ENCODE measurements around the gene MTMR3.

The MTMR3 gene

GRCh38 chr22:29840498-29840897, 42.5 kb upstream of the MTMR3 start:
- TF ChIP-seq CTCF (IDR thresholded peaks at IDR 0.05; ENCODE audit: low read depth, low read length, missing control alignments), result no peak
- no peak overlapping the region for H3K4me3 ChIP-seq (ENCODE audit: low read depth, low read length)
- no peak for DNase-seq (ENCODE audit: low read depth)

- no peak for TF ChIP-seq CTCF (IDR thresholded peaks at IDR 0.05; ENCODE audit: low read depth, low read length, missing control alignments)
- no peak for DNase-seq (ENCODE audit: low read depth)
- no peak overlapping the region for H3K4me3 ChIP-seq (ENCODE audit: low read depth, low read length)
Observed at GRCh38 chr22:29842172-29842571, 40.8 kb upstream of the MTMR3 start.

- no peak for TF ChIP-seq CTCF (IDR thresholded peaks at IDR 0.05; ENCODE audit: low read depth, low read length, missing control alignments)
- DNase-seq (ENCODE audit: low read depth), result no peak
- no peak overlapping the region for H3K4me3 ChIP-seq (ENCODE audit: low read depth, low read length)
Observed at GRCh38 chr22:29842740-29843139, 40.2 kb upstream of the MTMR3 start.

GRCh38 chr22:29846290-29846689, 36.7 kb upstream of the MTMR3 start:
- H3K4me3 ChIP-seq (ENCODE audit: low read depth, low read length), result no peak overlapping the region
- TF ChIP-seq CTCF (IDR thresholded peaks at IDR 0.05; ENCODE audit: low read depth, low read length, missing control alignments), result no peak
- DNase-seq (ENCODE audit: low read depth), result no peak

GRCh38 chr22:29848111-29848510, 34.9 kb upstream of the MTMR3 start:
- H3K4me3 ChIP-seq (ENCODE audit: low read depth, low read length), result no peak overlapping the region
- TF ChIP-seq CTCF (IDR thresholded peaks at IDR 0.05; ENCODE audit: low read depth, low read length, missing control alignments), result no peak
- DNase-seq (ENCODE audit: low read depth), result no peak

- H3K4me3 ChIP-seq (ENCODE audit: low read depth, low read length), result no peak overlapping the region
- no peak for DNase-seq (ENCODE audit: low read depth)
- no peak for TF ChIP-seq CTCF (IDR thresholded peaks at IDR 0.05; ENCODE audit: low read depth, low read length, missing control alignments)
Observed at GRCh38 chr22:29854432-29854831, 28.5 kb upstream of the MTMR3 start.

- no peak for DNase-seq (ENCODE audit: low read depth)
- no peak for TF ChIP-seq CTCF (IDR thresholded peaks at IDR 0.05; ENCODE audit: low read depth, low read length, missing control alignments)
- H3K4me3 ChIP-seq (ENCODE audit: low read depth, low read length), result no peak overlapping the region
Observed at GRCh38 chr22:29855611-29856181, 27.3 kb upstream of the MTMR3 start.

Data from GM12864 (cell line).